ENCODE data around the gene PTPN11. TPM values are rescaled to one million over a fixed set of nuclear protein-coding genes. Genes with fewer than 3 reads are reported as not detected.

Gene PTPN11
- total and polyA plus RNA-seq, 2 of the 13 experiments (the other 11 are each of a cell fraction or from before 2014, with no cell fraction given): 30.0 to 63.5 TPM

DNA sequence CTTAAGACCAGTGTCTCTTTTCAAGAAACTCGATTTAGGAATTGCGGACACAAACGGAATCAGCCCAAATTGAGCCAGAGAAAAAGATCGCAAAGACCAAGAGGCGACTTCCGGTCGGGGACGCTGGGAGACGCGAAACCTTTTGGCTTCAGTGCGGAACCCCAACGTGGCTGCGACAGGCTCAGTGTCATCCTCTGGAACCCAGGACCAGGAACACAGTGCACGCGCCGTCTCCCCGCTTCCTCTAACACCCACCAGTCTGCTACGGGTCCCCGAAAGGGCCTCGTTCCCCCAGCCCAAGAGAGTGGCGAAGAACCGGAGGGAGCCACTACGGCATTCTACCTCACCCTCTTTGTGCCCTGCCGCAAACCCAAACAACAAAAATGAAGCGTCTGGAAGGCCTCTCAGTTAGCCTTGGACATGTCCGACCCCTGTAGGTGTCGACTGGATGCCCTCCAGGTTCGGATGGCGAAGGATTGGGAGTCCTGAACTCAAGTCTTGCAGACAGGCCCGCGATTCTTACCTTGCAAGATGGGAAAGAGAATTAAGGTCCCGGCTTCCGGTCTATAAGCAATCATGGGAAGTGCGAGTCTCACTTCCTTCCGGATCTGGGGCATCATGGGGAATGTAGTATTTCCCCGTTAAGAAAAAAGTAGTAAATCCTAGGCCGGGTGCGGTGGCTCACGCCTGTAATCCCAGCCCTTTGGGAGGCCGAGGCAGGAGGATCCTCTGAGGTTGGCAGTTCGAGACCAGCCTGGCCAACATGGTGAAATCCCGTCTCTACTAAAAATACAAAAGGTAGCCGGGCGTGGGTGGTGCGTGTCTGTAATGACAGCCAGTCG, 9.5 kb upstream of the PTPN11 start, which contains the start of gene RPL6 (continued):
- TF ChIP-seq ARID3A (IDR thresholded peaks at IDR 0.05; ENCODE audit: low read depth, low read length) (peak; percentile 59; the same call in 1 of the 2 replicates), HMGA1 (CRISPR knock-in tag; conservative IDR thresholded peaks at IDR 0.05) (no peak), SP5 (CRISPR knock-in tag; IDR thresholded peaks at IDR 0.05; ENCODE audit: borderline replicate concordance, low read depth) (no peak; the same call in 1 of the 2 replicates), SAP130 (CRISPR knock-in tag; IDR thresholded peaks at IDR 0.05; ENCODE audit: low read depth) (peak; percentile 88), CBFB (CRISPR knock-in tag; IDR thresholded peaks at IDR 0.05) (no peak), MTF2 (CRISPR knock-in tag; IDR thresholded peaks at IDR 0.05; ENCODE audit: borderline replicate concordance) (no peak), YEATS4 (CRISPR knock-in tag; IDR thresholded peaks at IDR 0.05; ENCODE audit: borderline replicate concordance) (peak; percentile 97), NFE2L2 (IDR thresholded peaks at IDR 0.05; ENCODE audit: low read length) (no peak; the same call in 1 of the 2 replicates), HES4 (CRISPR knock-in tag; IDR thresholded peaks at IDR 0.05; ENCODE audit: borderline replicate concordance) (no peak), ZNF570 (CRISPR knock-in tag; IDR thresholded peaks at IDR 0.05; ENCODE audit: borderline replicate concordance) (no peak), RBM39 (IDR thresholded peaks at IDR 0.05; ENCODE audit: low read depth, low read length, poor library complexity, severe bottlenecking) (peak; percentile 87), FOSL2 (CRISPR knock-in tag; IDR thresholded peaks at IDR 0.05) (peak; percentile 25; the same call in 1 of the 2 replicates), NBN (conservative IDR thresholded peaks at IDR 0.05) (no peak), MED1 (CRISPR knock-in tag; IDR thresholded peaks at IDR 0.05) (peak; percentile 2; the same call in 1 of the 2 replicates), ZNF670 (CRISPR knock-in tag; IDR thresholded peaks at IDR 0.05; ENCODE audit: borderline replicate concordance) (peak; percentile 56; the same call in 1 of the 2 replicates), KLF12 (CRISPR knock-in tag; IDR thresholded peaks at IDR 0.05; ENCODE audit: borderline replicate concordance) (peak; percentile 87), ZNF772 (CRISPR knock-in tag; IDR thresholded peaks at IDR 0.05) (peak; percentile 91), PPARG (CRISPR knock-in tag; conservative IDR thresholded peaks at IDR 0.05) (peak; percentile 34; the same call in 1 of the 2 replicates), TSC22D2 (CRISPR knock-in tag; IDR thresholded peaks at IDR 0.05; ENCODE audit: borderline replicate concordance) (peak; percentile 51; the same call in 1 of the 2 replicates), ZNF713 (CRISPR knock-in tag; IDR thresholded peaks at IDR 0.05) (no peak), KDM5B (CRISPR knock-in tag; IDR thresholded peaks at IDR 0.05; ENCODE audit: borderline replicate concordance) (peak; percentile 51; the same call in 1 of the 2 replicates), SOX13 (IDR thresholded peaks at IDR 0.05) (no peak), SOX13 (CRISPR knock-in tag; conservative IDR thresholded peaks at IDR 0.05 in 1 of 2, IDR thresholded peaks at IDR 0.05 in 1 of 2) (no peak; a peak in 1 of 4 replicates), ZC3H13 (CRISPR knock-in tag; IDR thresholded peaks at IDR 0.05) (peak; percentile 76; the same call in 1 of the 2 replicates), ZSCAN25 (CRISPR knock-in tag; IDR thresholded peaks at IDR 0.05) (no peak)
- TF ChIP-seq, protein P1, sequence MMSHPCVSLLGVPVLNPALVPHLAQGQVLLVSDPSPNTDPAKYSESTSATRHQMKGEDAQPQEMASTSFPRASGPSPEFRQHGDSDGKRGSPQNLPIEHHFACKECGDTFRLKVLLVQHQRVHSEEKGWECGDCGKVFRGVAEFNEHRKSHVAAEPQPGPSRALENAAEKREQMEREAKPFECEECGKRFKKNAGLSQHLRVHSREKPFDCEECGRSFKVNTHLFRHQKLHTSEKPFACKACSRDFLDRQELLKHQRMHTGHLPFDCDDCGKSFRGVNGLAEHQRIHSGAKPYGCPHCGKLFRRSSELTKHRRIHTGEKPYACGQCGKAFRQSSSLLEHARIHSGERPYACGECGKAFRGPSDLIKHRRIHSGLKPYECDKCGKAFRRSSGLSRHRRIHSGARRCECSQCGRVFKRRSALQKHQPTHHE (CRISPR knock-in tag; IDR thresholded peaks at IDR 0.05; ENCODE audit: borderline replicate concordance): peak; percentile 76
- TF ChIP-seq, protein P2, sequence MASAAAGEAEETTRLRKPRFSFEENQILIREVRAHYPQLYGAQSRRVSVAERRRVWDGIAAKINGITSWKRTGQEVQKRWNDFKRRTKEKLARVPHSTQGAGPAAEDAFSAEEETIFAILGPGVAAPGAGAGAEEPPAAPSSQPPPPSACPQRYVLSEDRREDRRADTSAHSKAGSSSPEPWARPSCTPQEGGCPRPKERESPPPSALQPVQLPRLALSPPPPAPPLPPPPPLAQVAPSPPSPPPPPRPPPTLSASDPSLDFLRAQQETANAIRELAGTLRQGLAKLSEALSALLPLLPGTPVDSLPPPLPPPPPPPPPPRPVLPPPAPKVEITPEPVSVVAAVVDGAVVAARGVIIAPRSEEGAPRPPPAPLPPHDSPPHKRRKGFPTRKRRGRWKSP (CRISPR knock-in tag; IDR thresholded peaks at IDR 0.05): peak; percentile 83
